Measurements from ENCODE around the gene TTC24. TPM values are rescaled to one million over a fixed set of nuclear protein-coding genes. Genes with fewer than 3 reads are reported as not detected.

The TTC24 gene
- total RNA-seq, 1 donor from 2014 or later = not detected

- Histone ChIP-seq H3K27me3 (ENCODE audit: control insufficient read depth, insufficient read depth, low read length) (no peaks in the 10 kb centered on the region), H3K4me3 (ENCODE audit: low read depth, low read length) (no peak overlapping the region), H3K36me3 (ENCODE audit: control insufficient read depth, insufficient read depth, low read length) (no peaks in the 10 kb centered on the region)
- DNase-seq (ENCODE audit: low read depth) = no peak
- TF ChIP-seq CTCF (IDR thresholded peaks at IDR 0.05; ENCODE audit: insufficient read depth, low read length, poor library complexity, severe bottlenecking) = no peak
Observed at GRCh38 chr1:156544592-156545102, 34.9 kb upstream of the TTC24 start.

GRCh38 chr1:156546267-156546666 is 33.3 kb upstream of the TTC24 start:
- no peaks in the 10 kb centered on the region for H3K36me3 ChIP-seq (ENCODE audit: control insufficient read depth, insufficient read depth, low read length)
- no peaks in the 10 kb centered on the region for H3K27me3 ChIP-seq (ENCODE audit: control insufficient read depth, insufficient read depth, low read length)
- DNase-seq (ENCODE audit: low read depth) = no peak
- H3K4me3 ChIP-seq (ENCODE audit: low read depth, low read length) = no peak overlapping the region
- TF ChIP-seq CTCF (IDR thresholded peaks at IDR 0.05; ENCODE audit: insufficient read depth, low read length, poor library complexity, severe bottlenecking) = no peak

- no peaks in the 10 kb centered on the region for H3K27me3 ChIP-seq (ENCODE audit: control insufficient read depth, insufficient read depth, low read length)
- DNase-seq (ENCODE audit: low read depth) = no peak
- no peak overlapping the region for H3K4me3 ChIP-seq (ENCODE audit: low read depth, low read length)
- H3K36me3 ChIP-seq (ENCODE audit: control insufficient read depth, insufficient read depth, low read length) = no peaks in the 10 kb centered on the region
- TF ChIP-seq CTCF (IDR thresholded peaks at IDR 0.05; ENCODE audit: insufficient read depth, low read length, poor library complexity, severe bottlenecking) = no peak
Observed at GRCh38 chr1:156547434-156547833, 32.1 kb upstream of the TTC24 start.

- DNase-seq (ENCODE audit: low read depth) = no peak
- no peak for TF ChIP-seq CTCF (IDR thresholded peaks at IDR 0.05; ENCODE audit: insufficient read depth, low read length, poor library complexity, severe bottlenecking)
- Histone ChIP-seq H3K27me3 (ENCODE audit: control insufficient read depth, insufficient read depth, low read length) (no peaks in the 10 kb centered on the region), H3K4me3 (ENCODE audit: low read depth, low read length) (no peak overlapping the region), H3K36me3 (ENCODE audit: control insufficient read depth, insufficient read depth, low read length) (no peaks in the 10 kb centered on the region)
Observed at GRCh38 chr1:156547982-156548381, 31.5 kb upstream of the TTC24 start.

- H3K4me3 ChIP-seq (ENCODE audit: low read depth, low read length) = no peak overlapping the region
- DNase-seq (ENCODE audit: low read depth) = no peak
- no peak for TF ChIP-seq CTCF (IDR thresholded peaks at IDR 0.05; ENCODE audit: insufficient read depth, low read length, poor library complexity, severe bottlenecking)
- H3K27me3 ChIP-seq (ENCODE audit: control insufficient read depth, insufficient read depth, low read length) = no peaks in the 10 kb centered on the region
- H3K36me3 ChIP-seq (ENCODE audit: control insufficient read depth, insufficient read depth, low read length) = peaks cover 1% of the 10 kb centered on the region
Observed at GRCh38 chr1:156549390-156549789, 30.1 kb upstream of the TTC24 start.

GRCh38 chr1:156549831-156550230 is 29.7 kb upstream of the TTC24 start:
- Histone ChIP-seq H3K27me3 (ENCODE audit: control insufficient read depth, insufficient read depth, low read length) (no peaks in the 10 kb centered on the region), H3K4me3 (ENCODE audit: low read depth, low read length) (no peak overlapping the region), H3K36me3 (ENCODE audit: control insufficient read depth, insufficient read depth, low read length) (peaks cover 1% of the 10 kb centered on the region)
- DNase-seq (ENCODE audit: low read depth) = no peak
- no peak for TF ChIP-seq CTCF (IDR thresholded peaks at IDR 0.05; ENCODE audit: insufficient read depth, low read length, poor library complexity, severe bottlenecking)
